GM18508 (cell line): ENCODE measurements around the gene RAB5B.
"Not testable (repeated sequence)": the region's sequence is repeated elsewhere in the genome, so short reads cannot be mapped to it uniquely, and the experiment has no call there.

Experiments
- ATAC-seq: cut with Tn5 transposase; IDR thresholded peaks from one replicate; pipeline ENCODE4 v1.9.1; 2021; ENCODE audit warnings: moderate number of reproducible peaks; ENCODE audit not compliant: insufficient read depth, unreplicated experiment

Gene RAB5B

DNA sequence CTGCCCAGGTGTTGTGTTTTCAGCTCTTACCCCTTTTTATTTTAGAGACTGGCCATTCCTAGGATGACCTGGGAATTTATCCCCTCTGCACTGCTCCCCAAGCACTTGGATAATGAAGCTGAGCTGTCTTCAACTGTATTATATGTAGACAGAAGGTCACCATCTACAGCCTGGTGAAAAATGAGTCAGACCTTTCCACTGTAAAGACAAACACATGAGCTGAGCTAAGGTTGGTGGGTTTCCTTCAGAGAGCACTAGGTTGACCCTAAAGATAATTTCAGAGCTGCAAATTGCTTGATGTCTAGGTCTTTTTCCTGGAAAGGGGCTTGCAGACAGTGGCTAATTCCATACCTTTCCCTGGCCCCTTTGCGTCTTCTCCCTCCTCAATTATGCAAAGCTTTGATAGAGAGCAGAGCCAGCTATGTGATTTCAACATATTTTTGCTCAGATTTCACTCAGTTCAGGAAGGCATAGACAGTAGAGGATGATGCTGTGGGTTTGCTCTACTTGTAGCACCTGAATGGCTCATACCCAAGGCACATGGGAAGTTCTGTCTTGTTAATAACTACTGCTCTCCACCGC lies 37.7 kb downstream of the RAB5B start:
- ATAC-seq: no peak

DNA sequence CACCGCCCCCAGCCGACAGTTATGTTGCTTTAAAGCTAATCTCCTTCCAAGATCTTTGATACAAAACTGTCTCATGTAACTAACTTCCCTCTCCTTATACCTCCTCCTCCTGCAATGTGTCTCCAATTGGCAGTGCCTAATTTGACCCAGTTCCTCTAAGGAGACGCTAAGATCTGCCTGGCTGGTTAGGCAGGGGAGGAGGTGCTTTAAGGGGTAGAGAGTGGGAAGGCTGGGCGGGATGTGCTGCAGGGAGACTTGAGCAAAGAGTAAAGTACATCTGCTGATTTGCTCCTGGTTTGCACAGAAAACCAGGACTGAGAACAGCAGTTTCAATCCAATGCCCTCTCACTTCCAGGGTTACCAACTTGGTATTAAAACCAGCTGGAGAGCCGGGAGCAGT lies 39.6 kb downstream of the RAB5B start:
- ATAC-seq: no peak

DNA sequence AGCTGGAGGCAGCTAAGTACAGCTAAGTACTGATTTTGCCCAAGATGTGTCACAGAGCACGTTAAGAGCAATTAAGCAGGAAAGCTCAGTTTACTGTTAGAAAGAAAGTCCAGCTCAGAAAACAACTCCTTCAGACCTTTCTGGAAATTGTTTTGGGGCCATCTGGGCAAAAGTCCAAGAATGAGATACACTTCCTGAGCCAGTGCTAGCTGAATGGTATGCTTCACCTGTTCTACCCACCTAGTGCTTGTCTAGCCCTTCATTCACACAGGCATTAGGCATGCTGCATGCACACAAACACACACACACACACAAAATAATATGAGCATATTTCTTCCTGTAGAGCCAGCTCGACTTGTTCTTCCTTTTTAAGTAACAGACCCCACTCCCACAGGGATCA lies 40.3 kb downstream of the RAB5B start:
- ATAC-seq: no peak

DNA sequence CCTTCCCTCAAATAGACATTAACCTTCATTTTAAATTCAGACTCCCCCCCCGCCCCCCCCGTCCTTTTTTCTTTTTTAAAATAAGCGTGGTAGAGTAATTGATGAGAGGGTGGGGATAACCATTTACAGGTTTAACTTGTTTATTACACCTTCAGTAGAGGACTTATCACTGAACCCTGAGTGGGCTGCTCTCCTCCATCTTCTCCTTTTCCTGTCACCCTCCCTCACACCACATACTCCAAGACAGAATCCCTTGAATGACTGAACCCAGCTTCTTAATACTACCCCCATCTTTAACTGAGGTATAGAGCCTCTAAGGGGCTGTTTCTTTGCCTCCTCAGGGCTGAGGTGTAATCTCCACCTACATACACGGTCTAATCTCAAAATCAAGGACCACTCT lies 43.3 kb downstream of the RAB5B start:
- no peak for ATAC-seq

DNA sequence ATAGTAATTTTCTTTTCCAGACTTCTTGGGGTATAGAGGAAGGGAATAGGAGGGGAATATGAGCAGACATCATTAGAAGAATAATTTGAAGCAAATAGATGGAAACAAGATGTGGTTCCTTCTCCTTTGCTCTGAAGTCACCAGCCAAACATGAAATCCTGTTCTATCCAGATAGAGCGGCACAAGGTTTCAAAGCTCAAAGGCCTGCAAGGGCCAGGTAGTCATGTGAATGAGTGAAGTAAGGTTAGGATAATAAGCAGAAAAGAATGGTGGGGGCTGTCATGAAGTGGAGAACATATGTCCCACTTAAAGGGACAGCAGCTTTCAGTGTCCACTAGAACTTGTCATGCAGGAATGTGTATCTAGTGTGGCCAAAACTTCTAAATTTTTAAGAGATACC lies 44.5 kb downstream of the RAB5B start:
- no peak for ATAC-seq

DNA sequence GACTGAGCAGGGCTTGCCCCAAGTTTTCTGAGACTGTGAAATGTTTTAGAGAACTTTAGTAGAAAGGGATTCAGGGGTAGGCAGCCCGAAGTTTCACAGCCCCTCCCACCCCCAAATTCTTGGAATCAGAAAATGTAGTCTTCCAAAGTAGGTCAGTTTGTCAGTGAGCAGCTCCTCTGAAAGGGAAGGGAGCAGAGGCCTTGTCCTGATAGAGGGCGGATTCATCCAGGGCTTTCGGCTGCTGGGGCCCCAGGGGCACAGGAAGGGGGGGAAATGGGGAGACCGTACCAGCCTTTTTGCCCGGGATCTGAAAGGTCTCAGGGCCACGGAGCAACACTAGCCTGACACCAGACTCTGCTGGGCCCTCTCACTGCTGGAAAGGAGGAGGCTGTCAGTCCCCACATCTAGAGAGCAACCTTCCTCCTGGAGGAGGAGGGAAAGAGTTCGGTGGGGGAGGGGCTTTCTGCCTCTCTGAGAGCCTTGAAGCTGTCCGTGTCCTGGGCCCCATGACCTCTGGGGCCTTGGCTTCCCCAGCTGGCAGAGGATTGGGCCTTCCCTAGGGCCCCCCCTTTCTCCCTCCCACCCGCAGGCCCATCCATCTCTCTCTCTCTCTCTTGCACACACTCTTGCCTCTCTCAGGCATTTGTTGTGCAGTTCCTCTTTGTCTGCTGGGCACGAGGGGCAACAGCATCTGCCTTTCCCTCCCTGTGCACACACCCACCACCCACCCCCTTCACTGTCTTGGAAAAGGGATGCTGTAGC lies 46.7 kb downstream of the RAB5B start, which contains the start of gene IKZF4:
IKZF4 (plus strand) TSS at position 621 of the 762 bp plus-strand sequence. CDS start 451 bp downstream, outside the sequence.
- ATAC-seq: no peak

DNA sequence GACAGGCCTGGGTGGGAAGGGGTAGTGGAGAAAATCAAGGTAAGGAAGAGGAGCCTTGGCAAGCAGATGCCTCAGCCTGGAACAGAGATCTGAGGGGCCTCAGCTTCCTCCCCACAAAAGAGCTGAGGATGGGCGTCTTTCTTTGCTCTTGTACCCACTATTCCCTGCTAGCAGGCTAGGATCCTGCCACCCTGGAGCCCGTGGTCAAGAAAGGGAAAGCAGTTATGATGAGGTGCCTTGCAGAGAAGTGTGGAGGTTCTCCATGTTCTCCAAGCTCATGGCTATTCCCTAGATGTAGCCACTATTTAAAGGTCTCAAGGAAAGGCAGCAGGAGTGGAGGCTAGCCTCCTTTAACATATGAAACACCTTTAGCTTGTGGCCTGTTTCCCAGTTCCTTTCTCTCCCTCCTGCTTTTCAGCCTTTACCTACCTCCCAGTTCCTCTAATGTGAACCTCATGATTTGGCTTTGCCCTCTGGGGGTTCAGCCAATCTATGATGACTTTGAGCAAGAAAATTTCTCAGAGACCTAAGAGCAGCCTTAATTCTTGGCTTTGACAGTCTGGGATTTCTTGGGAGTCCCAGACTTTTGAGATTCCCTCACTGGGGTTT lies 48.1 kb downstream of the RAB5B start:
- ATAC-seq: no peak

DNA sequence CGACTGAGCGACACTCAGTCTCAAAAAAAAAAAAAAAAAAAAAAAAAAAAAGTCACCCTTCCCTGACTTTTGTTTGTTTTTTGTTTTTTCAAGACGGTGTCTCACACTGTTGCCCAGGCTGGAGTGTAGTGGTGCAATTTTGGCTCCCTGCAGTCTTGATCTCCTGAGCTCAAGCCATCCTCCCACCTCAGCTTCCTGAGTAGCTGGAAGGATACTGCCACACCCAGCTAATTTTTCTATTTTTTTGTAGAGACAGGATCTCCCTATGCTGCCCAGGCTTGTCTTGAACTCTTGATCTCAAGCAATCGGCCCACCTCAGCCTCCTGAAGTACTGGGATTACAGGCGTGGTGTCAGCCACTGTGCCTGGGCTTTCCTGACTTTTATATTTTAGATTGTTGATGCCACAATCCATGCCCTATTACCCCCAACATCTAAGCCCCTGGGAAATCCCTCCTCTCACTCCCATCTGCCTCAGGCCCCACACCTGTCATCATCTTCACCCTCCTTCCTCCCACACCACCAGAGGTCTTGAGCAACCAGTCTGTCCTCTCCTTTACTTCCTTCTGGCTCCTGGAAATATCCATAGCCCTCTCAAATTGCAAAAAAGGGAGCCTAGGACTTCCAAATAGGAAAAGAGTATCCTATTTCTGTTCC lies 54.8 kb downstream of the RAB5B start:
- no peak for ATAC-seq

DNA sequence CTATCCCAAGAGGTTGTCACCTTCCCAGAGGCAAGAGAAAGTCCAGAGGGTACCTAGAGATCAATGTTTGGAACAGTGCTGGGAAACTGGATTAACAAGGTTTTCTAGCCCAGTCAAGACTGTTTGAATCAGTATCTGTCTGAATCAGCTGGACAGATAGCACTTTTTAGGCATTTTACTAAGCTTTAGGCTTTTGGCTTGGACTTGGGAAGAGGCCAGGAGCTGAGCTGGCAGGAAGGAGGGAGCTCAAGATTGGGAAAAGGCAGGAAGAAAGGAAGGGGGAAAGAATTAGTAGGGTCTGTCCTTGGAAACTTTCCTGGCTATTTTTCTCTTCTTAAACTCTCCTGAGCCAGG lies 55.3 kb downstream of the RAB5B start:
- ATAC-seq: no peak

DNA sequence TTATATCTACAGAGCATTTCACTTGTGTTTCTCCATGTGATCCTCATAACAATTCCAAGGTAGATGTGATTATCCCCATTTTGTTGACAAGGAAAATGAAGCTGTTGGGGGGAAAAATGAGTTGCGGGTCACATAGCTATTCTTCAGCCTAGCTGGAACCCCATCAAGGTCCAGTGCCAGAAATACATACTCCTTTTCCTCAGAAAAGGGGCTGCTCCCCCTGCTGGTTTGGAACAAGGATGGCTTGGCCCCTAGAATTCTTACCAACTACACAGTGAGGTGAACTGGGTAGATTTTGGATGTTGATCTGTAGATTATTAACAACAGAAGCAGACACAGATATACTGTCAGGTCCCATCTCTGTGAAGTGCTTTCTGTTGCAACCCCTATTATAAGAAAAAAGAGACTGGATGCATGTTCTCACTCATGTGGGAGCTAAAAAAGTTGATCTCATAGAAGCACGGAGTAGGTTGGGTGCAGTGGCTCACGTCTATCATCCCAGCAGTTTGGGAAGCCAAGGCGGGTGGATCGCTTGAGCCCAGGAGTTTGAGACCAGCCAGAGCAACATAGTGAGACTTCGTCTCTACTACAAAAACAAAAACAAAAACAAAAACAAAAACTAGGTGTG lies 55.9 kb downstream of the RAB5B start:
- no peak for ATAC-seq

DNA sequence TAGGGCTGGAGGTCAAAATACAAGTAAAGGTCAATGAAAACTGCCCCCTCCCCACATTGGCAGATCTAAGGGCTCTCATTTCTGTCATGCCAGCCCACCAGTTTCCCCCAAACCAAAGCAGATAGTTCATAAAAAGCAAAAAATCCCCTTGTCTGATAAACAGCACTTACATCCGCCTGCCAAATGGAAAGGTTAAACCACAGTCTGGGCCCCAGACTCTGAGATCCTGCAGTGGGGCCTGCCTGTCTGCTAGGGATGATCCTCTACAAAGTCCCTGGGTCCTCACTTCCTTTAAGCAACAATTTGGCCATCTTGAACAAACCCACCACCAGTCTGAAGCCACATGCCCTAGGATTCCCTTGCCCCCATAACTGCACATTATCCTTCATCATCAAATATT lies 58.1 kb downstream of the RAB5B start:
- ATAC-seq: no peak

DNA sequence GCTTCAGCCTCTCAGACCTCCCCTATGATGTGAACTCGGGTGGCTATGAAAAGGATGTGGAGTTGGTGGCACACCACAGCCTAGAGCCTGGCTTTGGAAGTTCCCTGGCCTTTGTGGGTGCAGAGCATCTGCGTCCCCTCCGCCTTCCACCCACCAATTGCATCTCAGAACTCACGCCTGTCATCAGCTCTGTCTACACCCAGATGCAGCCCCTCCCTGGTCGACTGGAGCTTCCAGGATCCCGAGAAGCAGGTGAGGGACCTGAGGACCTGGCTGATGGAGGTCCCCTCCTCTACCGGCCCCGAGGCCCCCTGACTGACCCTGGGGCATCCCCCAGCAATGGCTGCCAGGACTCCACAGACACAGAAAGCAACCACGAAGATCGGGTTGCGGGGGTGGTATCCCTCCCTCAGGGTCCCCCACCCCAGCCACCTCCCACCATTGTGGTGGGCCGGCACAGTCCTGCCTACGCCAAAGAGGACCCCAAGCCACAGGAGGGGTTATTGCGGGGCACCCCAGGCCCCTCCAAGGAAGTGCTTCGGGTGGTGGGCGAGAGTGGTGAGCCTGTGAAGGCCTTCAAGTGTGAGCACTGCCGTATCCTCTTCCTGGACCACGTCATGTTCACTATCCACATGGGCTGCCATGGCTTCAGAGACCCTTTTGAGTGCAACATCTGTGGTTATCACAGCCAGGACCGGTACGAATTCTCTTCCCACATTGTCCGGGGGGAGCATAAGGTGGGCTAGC lies 60.9 kb downstream of the RAB5B start:
- no peak for ATAC-seq

DNA sequence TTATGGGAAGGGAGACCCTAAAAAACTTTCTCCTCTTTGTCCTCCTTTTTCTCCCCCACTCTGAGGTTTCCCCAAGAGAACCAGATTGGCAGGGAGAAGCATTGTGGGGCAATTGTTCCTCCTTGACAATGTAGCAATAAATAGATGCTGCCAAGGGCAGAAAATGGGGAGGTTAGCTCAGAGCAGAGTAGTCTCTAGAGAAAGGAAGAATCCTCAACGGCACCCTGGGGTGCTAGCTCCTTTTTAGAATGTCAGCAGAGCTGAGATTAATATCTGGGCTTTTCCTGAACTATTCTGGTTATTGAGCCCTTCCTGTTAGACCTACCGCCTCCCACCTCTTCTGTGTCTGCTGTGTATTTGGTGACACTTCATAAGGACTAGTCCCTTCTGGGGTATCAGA lies 63.3 kb downstream of the RAB5B start:
- ATAC-seq: no peak

DNA sequence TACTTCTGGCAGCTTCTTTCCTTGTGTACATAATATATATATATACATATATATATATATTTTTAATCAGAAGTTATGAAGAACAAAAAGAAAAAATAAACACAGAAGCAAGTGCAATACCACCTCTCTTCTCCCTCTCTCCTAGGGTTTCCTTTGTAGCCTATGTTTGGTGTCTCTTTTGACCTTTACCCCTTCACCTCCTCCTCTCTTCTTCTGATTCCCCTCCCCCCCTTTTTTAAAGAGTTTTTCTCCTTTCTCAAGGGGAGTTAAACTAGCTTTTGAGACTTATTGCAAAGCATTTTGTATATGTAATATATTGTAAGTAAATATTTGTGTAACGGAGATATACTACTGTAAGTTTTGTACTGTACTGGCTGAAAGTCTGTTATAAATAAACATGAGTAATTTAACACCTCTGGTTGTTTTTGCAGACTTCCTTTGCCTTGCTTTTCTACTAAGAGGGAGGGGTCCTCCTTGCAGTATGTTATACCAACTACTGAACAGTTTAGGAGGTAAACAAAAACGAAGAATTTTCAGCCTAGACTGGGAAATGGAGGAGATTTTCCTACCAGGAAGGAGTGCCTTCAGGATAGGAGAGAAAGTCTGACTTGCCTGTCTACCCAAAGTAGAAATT lies 64.3 kb downstream of the RAB5B start:
- no peak for ATAC-seq

DNA sequence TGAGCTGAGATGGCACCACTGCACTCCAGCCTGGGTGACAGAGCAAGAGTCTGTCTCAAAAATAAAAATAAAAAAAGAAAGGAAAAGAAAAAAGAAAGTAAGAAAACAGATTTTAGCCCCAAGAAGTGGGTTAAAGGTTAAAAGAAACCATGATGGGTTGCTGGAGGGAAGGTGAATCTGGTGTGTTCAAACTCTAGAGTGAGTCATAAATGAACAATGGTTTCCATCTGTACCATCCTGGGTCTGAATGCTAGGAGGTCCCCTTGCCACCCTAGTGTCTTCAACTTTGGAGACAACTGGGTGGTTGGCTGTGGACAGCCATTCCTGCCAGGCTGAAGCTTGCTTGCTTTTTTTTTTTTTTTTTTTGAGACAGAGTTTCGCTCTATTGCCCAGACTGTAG lies 66.3 kb downstream of the RAB5B start:
- no peak for ATAC-seq

DNA sequence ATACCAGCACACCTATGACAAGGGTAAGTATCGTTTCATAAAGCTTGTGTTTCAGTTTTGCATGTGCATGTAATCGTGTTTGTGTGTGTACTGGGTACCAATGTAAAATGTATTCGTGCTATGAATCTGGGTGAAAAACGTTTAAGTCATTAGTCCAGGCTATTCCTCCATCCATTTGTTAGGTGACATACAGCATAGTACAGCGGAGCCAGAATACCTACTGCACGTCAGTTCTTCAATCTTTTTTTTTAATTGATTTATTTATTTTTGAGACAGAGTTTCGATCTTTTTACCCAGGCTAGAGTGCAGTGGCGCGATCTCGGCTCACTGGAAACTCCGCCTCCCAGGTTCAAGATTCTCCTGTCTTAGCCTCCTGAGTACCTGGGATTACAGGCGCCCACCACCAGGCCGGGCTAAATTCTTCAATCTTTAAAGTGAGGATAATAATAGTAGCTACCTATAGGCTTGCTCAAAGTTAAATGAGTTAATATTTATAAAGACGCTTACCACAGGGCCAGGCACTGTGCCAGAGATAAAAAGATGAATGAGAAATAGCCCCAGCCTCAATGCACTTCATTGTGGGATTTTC lies 67.2 kb downstream of the RAB5B start:
- ATAC-seq: no peak

DNA sequence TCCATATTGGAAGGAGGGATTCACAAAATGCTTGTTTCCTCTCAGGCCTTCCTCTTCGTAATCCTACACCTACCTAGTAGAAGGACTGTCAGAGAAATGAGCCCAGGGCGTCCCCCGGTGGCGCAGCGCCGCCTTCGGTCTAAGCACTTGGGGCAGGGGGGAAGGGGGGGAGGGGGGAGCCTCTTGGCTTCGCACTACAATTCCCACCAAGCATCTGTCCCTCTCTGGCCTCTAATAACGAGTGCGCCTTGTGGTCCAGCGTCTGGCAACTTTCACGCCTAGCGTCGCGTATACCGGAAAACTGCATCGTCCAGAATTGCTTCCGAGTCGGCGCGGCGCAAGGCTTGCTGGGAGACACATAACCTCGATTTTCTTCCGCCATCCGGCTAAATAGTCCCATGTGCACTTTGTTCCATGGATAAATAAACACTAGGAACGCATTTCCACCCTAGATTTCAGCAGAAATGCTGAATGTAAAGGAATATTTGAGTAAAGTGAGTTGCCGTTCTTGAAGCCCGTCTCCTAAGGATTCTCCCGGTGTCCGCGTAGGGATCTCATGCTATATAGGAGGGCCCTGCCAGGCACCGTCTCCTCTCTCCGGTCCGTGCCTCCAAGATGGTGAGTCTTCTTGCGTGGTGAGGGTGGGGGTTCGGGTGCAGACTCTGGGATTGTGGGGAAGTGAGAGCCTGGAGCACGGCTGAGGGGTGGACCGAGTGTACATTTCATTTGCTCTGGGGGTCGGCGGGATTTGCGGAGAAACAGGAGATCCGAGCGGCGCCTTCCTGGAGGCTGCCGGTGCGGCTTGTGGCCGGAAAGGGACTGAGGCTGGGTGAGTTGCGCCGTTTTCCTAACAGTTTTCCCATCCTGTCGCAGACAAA lies 67.9 kb downstream of the RAB5B start, which contains the start of gene RPS26:
RPS26 (plus strand) TSS at position 367 of the 878 bp plus-strand sequence; CDS start at position 616, 249 bp downstream.
- peak; percentile 89 for ATAC-seq

DNA sequence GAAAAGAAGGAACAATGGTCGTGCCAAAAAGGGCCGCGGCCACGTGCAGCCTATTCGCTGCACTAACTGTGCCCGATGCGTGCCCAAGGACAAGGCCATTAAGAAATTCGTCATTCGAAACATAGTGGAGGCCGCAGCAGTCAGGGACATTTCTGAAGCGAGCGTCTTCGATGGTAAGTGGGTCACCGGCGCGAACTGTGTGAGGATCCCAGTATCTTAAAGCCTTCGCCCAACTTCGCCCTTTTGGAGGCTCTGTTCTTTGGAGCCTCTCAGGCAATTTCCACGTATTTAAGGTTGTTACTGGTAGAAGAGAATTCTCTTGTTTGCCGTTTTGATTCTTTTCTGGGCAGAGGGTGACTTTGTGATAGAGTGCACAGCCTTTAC lies 68.5 kb downstream of the RAB5B start:
- not testable (repeated sequence) for ATAC-seq
